HepG2 (cell line): ENCODE measurements around the gene GGA3. TPM values are rescaled to one million over a fixed set of nuclear protein-coding genes. Genes with fewer than 3 reads are reported as not detected.

ENCODE experiments used
- ASH2L ChIP-seq: fragments of 300-600, 200-600 bp; sonication (generic); IDR thresholded peaks from 2 replicates; pipeline ENCODE4 v1.7.0; 2017; ENCODE audit warnings: low read depth, mild to moderate bottlenecking, moderate library complexity, mixed read lengths, low read length; ENCODE audit not compliant: insufficient read length
- ATAD3A ChIP-seq: sonication (generic); formaldehyde crosslinking; IDR thresholded peaks from 2 replicates; pipeline ENCODE4 v1.4.0; 2020; ENCODE audit warnings: missing genetic modification reagents
- ATRX ChIP-seq: sonication (generic); formaldehyde crosslinking; IDR thresholded peaks from 2 replicates; pipeline ENCODE4 v1.4.0; 2020; ENCODE audit warnings: missing genetic modification reagents, borderline replicate concordance
- CENPT ChIP-seq: sonication (generic); formaldehyde crosslinking; IDR thresholded peaks from 2 replicates; pipeline ENCODE4 v1.8.0; 2022; ENCODE audit warnings: low read depth, mild to moderate bottlenecking, moderate library complexity, missing genetic modification reagents
- HIVEP1 ChIP-seq: sonication (generic); formaldehyde crosslinking; IDR thresholded peaks from 2 replicates; pipeline ENCODE4 v1.4.0; 2020; ENCODE audit warnings: mild to moderate bottlenecking, missing genetic modification reagents
- ISX ChIP-seq: sonication (generic); formaldehyde crosslinking; conservative IDR thresholded peaks from 2 replicates; pipeline ENCODE4 v1.5.0; 2020; ENCODE audit warnings: missing genetic modification reagents
- JUNB ChIP-seq: sonication (generic); formaldehyde crosslinking; IDR thresholded peaks from 2 replicates; pipeline ENCODE4 v1.8.0; 2022; ENCODE audit warnings: missing genetic modification reagents, mild to moderate bottlenecking, borderline replicate concordance
- MEIS2 ChIP-seq: sonication (generic); formaldehyde crosslinking; IDR thresholded peaks from 2 replicates; pipeline ENCODE4 v1.9.0; 2021; ENCODE audit warnings: mild to moderate bottlenecking, missing genetic modification reagents
- RCOR2 ChIP-seq: IDR thresholded peaks from 2 replicates; pipeline ENCODE4 v1.6.1; 2016; ENCODE audit warnings: missing biosample characterization, missing genetic modification reagents
- TCF7L2 ChIP-seq: IDR thresholded peaks from 2 replicates; pipeline ENCODE4 v1.6.1; 2011; ENCODE audit warnings: mild to moderate bottlenecking, low read depth, low read length, moderate library complexity
- ZC3H13 ChIP-seq: sonication (generic); formaldehyde crosslinking; IDR thresholded peaks from 2 replicates; pipeline ENCODE4 v1.8.1; 2023; ENCODE audit warnings: mild to moderate bottlenecking, missing genetic modification reagents, moderate library complexity
- ZNF263 ChIP-seq: sonication (generic); formaldehyde crosslinking; IDR thresholded peaks from 2 replicates; pipeline ENCODE4 v1.4.0; 2020; ENCODE audit warnings: missing genetic modification reagents
- ZNF30 ChIP-seq: sonication (generic); formaldehyde crosslinking; IDR thresholded peaks from 2 replicates; pipeline ENCODE4 v1.5.0; 2020; ENCODE audit warnings: mild to moderate bottlenecking, missing genetic modification reagents
- ZNF331 ChIP-seq: sonication (generic); formaldehyde crosslinking; IDR thresholded peaks from 2 replicates; pipeline ENCODE4 v1.4.0; 2020; ENCODE audit warnings: missing genetic modification reagents
- ZNF569 ChIP-seq: sonication (generic); formaldehyde crosslinking; IDR thresholded peaks from 2 replicates; pipeline ENCODE4 v1.5.0; 2020; ENCODE audit warnings: mild to moderate bottlenecking, missing genetic modification reagents, moderate library complexity, borderline replicate concordance
- ZNF780A ChIP-seq: sonication (generic); formaldehyde crosslinking; IDR thresholded peaks from 2 replicates; pipeline ENCODE4 v1.8.0; 2022; ENCODE audit warnings: mild to moderate bottlenecking, missing genetic modification reagents, moderate library complexity
- ZSCAN21 ChIP-seq: sonication (generic); formaldehyde crosslinking; IDR thresholded peaks from 2 replicates; pipeline ENCODE4 v1.8.0; 2022; ENCODE audit warnings: mild to moderate bottlenecking, missing genetic modification reagents, moderate library complexity, borderline replicate concordance
- polyA plus RNA-seq, 8 experiments: library from polyadenylated mRNA; depleted of rRNA in 3 of 8; stranded (reverse) in 7 of 8; unstranded in 1 of 8; fragments of >200 nt; fragmentation: Illumina TruSeq in 4 of 8; extraction: Trizol in 4 of 8; gene quantifications; 2 replicates each; pipeline versions ENCODE4 v1.2.1 to v1.2.3, GENCODE V29; 2011 to 2016; ENCODE audit warnings: low read depth in 4 of 8, missing spikeins in 1 of 8, mixed read lengths in 1 of 8; ENCODE audit not compliant: insufficient read depth in 1 of 8
- total RNA-seq, 5 experiments: library from RNA; depleted of rRNA; stranded (reverse); fragments of >200 nt; fragmentation: Illumina TruSeq; extraction: Trizol; gene quantifications; 2 replicates each; pipeline ENCODE4 v1.2.3, GENCODE V29; 2016; ENCODE audit warnings: low read depth in 1 of 5
- TF ChIP-seq, protein P1 (sequence below): sonication (generic); formaldehyde crosslinking; IDR thresholded peaks from 2 replicates; pipeline ENCODE4 v1.4.0; 2020; ENCODE audit warnings: mild to moderate bottlenecking, low read depth, missing genetic modification reagents
- TF ChIP-seq, protein P2 (sequence below): sonication (generic); formaldehyde crosslinking; IDR thresholded peaks from 2 replicates; pipeline ENCODE4 v1.5.0; 2020; ENCODE audit warnings: missing genetic modification reagents
- TF ChIP-seq, protein P3 (sequence below): IDR thresholded peaks from 2 replicates; pipeline ENCODE4 v1.6.1; 2012; ENCODE audit warnings: low read depth, low read length, improper control_type of control experiment
- TF ChIP-seq, protein P4 (sequence below): sonication (generic); formaldehyde crosslinking; IDR thresholded peaks from 2 replicates; pipeline ENCODE4 v1.8.0; 2022; ENCODE audit warnings: mild to moderate bottlenecking, missing genetic modification reagents
- TF ChIP-seq, protein P5 (sequence below): sonication (generic); formaldehyde crosslinking; IDR thresholded peaks from 2 replicates; pipeline ENCODE4 v1.4.0; 2020; ENCODE audit warnings: missing genetic modification reagents
- TF ChIP-seq, protein P6 (sequence below): sonication (generic); IDR thresholded peaks from 2 replicates; pipeline ENCODE4 v1.6.1; 2016; ENCODE audit warnings: low read depth, borderline replicate concordance
- TF ChIP-seq, protein P7 (sequence below): IDR thresholded peaks from 2 replicates; pipeline ENCODE4 v1.6.1; 2016

The GGA3 gene
- total and polyA plus RNA-seq, 2 of the 13 experiments (the other 11 are each of a cell fraction or from before 2014, with no cell fraction given) = 28.4 to 43.7 TPM

DNA sequence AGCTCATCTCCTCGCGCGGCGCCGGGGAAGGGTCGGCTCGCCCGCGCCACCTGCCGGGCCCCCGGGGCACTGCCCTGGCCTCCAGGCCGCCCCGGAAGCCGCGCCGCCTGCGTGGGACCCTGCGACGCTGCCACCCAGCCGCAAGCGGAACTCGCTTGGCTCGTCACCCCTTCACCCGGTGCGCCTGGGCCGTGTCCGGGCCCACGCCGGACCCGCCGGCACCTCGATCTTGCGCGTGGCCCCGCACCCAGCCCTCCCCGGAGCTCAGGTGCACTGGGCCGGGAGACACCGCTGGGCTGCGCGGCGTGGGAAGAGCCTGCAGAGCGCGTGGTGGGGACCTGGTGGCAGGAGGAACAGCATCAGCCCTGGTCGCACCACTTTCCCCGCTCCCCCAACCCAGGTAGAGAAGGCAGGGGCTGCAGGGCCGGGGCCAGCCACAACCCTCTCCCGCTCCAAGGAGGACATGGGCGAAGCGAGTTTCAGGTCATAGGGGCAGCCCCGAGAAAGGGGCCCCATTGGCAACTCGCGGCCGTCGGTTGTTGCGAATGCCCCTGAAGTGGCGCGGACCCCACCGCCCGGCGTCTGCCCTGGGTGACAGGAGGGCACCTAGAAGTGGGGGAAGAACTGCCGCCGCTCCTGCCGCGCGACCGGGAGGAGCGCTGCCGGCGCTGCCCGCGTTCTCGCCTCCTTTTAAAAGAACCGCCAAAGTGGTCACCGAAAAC is 10.0 kb upstream of the GGA3 start (continued):
- TF ChIP-seq ZNF780A (CRISPR knock-in tag) (no peak), RCOR2 (no peak), ZNF30 (CRISPR knock-in tag) (no peak), ZNF331 (CRISPR knock-in tag) (0 out of 2 replicates have a peak, but pooled peaks have one; percentile 10), ZSCAN21 (CRISPR knock-in tag) (peak; percentile 79), ZC3H13 (CRISPR knock-in tag) (peak; percentile 87; the same call in 1 of the 2 replicates), HIVEP1 (CRISPR knock-in tag) (peak; percentile 39; the same call in 1 of the 2 replicates), MEIS2 (CRISPR knock-in tag) (peak; percentile 51; the same call in 1 of the 2 replicates), ATRX (CRISPR knock-in tag) (no peak), ATAD3A (CRISPR knock-in tag) (no peak), ZNF263 (CRISPR knock-in tag) (no peak), ZNF569 (CRISPR knock-in tag) (0 out of 2 replicates have a peak, but pooled peaks have one; percentile 76), TCF7L2 (no peak), ISX (CRISPR knock-in tag) (no peak), ASH2L (peak; percentile 60), JUNB (CRISPR knock-in tag) (no peak), CENPT (no peak; the same call in 1 of the 2 replicates)
- TF ChIP-seq, protein P1, sequence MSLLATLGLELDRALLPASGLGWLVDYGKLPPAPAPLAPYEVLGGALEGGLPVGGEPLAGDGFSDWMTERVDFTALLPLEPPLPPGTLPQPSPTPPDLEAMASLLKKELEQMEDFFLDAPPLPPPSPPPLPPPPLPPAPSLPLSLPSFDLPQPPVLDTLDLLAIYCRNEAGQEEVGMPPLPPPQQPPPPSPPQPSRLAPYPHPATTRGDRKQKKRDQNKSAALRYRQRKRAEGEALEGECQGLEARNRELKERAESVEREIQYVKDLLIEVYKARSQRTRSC (CRISPR knock-in tag) = no peak
- TF ChIP-seq, protein P2, sequence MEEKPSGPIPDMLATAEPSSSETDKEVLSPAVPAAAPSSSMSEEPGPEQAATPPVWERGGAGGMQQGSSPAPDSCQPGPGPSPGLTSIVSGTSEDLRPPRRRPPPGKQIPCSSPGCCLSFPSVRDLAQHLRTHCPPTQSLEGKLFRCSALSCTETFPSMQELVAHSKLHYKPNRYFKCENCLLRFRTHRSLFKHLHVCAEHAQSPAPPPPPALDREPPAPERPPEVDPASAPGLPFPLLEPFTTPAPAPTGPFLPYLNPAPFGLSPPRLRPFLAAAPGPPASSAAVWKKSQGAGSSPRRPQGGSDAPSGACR = no peak; the same call in 1 of the 2 replicates
- TF ChIP-seq, protein P3, sequence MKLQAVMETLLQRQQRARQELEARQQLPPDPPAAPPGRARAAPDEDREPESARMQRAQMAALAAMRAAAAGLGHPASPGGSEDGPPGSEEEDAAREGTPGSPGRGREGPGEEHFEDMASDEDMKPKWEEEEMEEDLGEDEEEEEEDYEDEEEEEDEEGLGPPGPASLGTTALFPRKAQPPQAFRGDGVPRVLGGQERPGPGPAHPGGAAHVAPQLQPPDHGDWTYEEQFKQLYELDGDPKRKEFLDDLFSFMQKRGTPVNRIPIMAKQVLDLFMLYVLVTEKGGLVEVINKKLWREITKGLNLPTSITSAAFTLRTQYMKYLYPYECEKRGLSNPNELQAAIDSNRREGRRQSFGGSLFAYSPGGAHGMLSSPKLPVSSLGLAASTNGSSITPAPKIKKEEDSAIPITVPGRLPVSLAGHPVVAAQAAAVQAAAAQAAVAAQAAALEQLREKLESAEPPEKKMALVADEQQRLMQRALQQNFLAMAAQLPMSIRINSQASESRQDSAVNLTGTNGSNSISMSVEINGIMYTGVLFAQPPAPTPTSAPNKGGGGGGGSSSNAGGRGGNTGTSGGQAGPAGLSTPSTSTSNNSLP = no peak
- TF ChIP-seq, protein P4, sequence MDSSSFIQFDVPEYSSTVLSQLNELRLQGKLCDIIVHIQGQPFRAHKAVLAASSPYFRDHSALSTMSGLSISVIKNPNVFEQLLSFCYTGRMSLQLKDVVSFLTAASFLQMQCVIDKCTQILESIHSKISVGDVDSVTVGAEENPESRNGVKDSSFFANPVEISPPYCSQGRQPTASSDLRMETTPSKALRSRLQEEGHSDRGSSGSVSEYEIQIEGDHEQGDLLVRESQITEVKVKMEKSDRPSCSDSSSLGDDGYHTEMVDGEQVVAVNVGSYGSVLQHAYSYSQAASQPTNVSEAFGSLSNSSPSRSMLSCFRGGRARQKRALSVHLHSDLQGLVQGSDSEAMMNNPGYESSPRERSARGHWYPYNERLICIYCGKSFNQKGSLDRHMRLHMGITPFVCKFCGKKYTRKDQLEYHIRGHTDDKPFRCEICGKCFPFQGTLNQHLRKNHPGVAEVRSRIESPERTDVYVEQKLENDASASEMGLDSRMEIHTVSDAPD (CRISPR knock-in tag) = peak; percentile 55; the same call in 1 of the 2 replicates
- TF ChIP-seq, protein P5, sequence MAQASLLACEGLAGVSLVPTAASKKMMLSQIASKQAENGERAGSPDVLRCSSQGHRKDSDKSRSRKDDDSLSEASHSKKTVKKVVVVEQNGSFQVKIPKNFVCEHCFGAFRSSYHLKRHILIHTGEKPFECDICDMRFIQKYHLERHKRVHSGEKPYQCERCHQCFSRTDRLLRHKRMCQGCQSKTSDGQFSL = no peak
- TF ChIP-seq, protein P6, sequence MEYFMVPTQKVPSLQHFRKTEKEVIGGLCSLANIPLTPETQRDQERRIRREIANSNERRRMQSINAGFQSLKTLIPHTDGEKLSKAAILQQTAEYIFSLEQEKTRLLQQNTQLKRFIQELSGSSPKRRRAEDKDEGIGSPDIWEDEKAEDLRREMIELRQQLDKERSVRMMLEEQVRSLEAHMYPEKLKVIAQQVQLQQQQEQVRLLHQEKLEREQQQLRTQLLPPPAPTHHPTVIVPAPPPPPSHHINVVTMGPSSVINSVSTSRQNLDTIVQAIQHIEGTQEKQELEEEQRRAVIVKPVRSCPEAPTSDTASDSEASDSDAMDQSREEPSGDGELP = 0 out of 2 replicates have a peak, but pooled peaks have one; percentile 4
- TF ChIP-seq, protein P7, sequence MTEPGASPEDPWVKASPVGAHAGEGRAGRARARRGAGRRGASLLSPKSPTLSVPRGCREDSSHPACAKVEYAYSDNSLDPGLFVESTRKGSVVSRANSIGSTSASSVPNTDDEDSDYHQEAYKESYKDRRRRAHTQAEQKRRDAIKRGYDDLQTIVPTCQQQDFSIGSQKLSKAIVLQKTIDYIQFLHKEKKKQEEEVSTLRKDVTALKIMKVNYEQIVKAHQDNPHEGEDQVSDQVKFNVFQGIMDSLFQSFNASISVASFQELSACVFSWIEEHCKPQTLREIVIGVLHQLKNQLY (CRISPR knock-in tag) = no peak
